T-helper 17 cell (primary cell): ENCODE measurements around the gene IGF2BP3. TPM values are rescaled to one million over a fixed set of nuclear protein-coding genes. Genes with fewer than 3 reads are reported as not detected.
"Not testable (repeated sequence)": the region's sequence is repeated elsewhere in the genome, so short reads cannot be mapped to it uniquely, and the experiment has no call there.

Source experiments
- ATAC-seq: fragments of 150-1000 bp; cut with Tn5 transposase; 2 replicates; pipeline ENCODE4 v1.10.0; 2021; ENCODE audit warnings: mild to moderate bottlenecking, moderate library complexity
- DNase-seq, 3 donors: peaks; one replicate each; pipeline versions ENCODE4 v3.0.0 to v3.0.0-alpha.2; 2020 to 2021
- H3K9me3 ChIP-seq: one replicate; pipeline ENCODE4 v1.7.0; 2013; ENCODE audit warnings: low read length, mild to moderate bottlenecking; ENCODE audit not compliant: control insufficient read depth, poor library complexity, severe bottlenecking
- H3K27ac Mint-ChIP-seq: one replicate; pipeline ENCODE4 v1.8.0; 2022; ENCODE audit warnings: mild to moderate bottlenecking, moderate library complexity, mixed read lengths
- H3K27me3 Mint-ChIP-seq: one replicate; pipeline ENCODE4 v1.8.0; 2022; ENCODE audit warnings: mixed read lengths
- H3K36me3 Mint-ChIP-seq: one replicate; pipeline ENCODE4 v1.8.0; 2022; ENCODE audit warnings: low read depth, mixed read lengths
- H3K4me1 Mint-ChIP-seq: one replicate; pipeline ENCODE4 v1.8.0; 2022; ENCODE audit warnings: mild to moderate bottlenecking, mixed read lengths
- H3K4me3 Mint-ChIP-seq: one replicate; pipeline ENCODE4 v1.8.0; 2022; ENCODE audit warnings: mild to moderate bottlenecking, moderate library complexity, mixed read lengths
- total RNA-seq, 4 donors: library from RNA in 2 of 4; stranded (reverse) in 2 of 4; gene quantifications; one replicate each; pipeline ENCODE4 v1.2.3 and lab custom pipeline; 2022 to 2026

The IGF2BP3 gene
- total RNA-seq, 2 donors from 2014 or later: 1.4 to 11.0 TPM

- H3K27me3 Mint-ChIP-seq: peaks cover 43% of the 10 kb centered on the region
- no peaks in the 10 kb centered on the region for H3K4me1 Mint-ChIP-seq
- no peak overlapping the region for H3K4me3 Mint-ChIP-seq
- H3K27ac Mint-ChIP-seq: no peak overlapping the region
- peaks cover 2% of the 10 kb centered on the region for H3K36me3 Mint-ChIP-seq
- DNase-seq (no peak), ATAC-seq (no peak)
- no peaks in the 10 kb centered on the region for H3K9me3 ChIP-seq
These were observed 135.2 kb downstream of the IGF2BP3 start for GRCh38 chr7:23335136-23335535.

GRCh38 chr7:23334482-23335056, 135.7 kb downstream of the IGF2BP3 start:
- H3K36me3 Mint-ChIP-seq: peaks cover 2% of the 10 kb centered on the region
- no peak overlapping the region for H3K27ac Mint-ChIP-seq
- H3K27me3 Mint-ChIP-seq: peaks cover 40% of the 10 kb centered on the region
- H3K4me3 Mint-ChIP-seq: no peak overlapping the region
- no peaks in the 10 kb centered on the region for H3K4me1 Mint-ChIP-seq
- DNase-seq (no peak), ATAC-seq (no peak)
- H3K9me3 ChIP-seq: no peaks in the 10 kb centered on the region

- Mint-ChIP-seq H3K27ac (no peak overlapping the region), H3K4me1 (no peaks in the 10 kb centered on the region), H3K27me3 (peaks cover 33% of the 10 kb centered on the region), H3K4me3 (no peak overlapping the region), H3K36me3 (peaks cover 2% of the 10 kb centered on the region)
- no peak for DNase-seq
- ATAC-seq: no peak
- no peaks in the 10 kb centered on the region for H3K9me3 ChIP-seq
These were observed 136.5 kb downstream of the IGF2BP3 start for GRCh38 chr7:23333671-23334246.

GRCh38 chr7:23332910-23333612, 137.2 kb downstream of the IGF2BP3 start:
- no peak overlapping the region for H3K4me3 Mint-ChIP-seq
- no peaks in the 10 kb centered on the region for H3K9me3 ChIP-seq
- H3K36me3 Mint-ChIP-seq: peaks cover 2% of the 10 kb centered on the region
- H3K27me3 Mint-ChIP-seq: peaks cover 36% of the 10 kb centered on the region
- no peak overlapping the region for H3K27ac Mint-ChIP-seq
- ATAC-seq (no peak), DNase-seq (no peak)
- H3K4me1 Mint-ChIP-seq: no peaks in the 10 kb centered on the region

GRCh38 chr7:23332193-23332592, 138.1 kb downstream of the IGF2BP3 start:
- no peak overlapping the region for H3K4me3 Mint-ChIP-seq
- no peak overlapping the region for H3K27ac Mint-ChIP-seq
- no peak for DNase-seq
- H3K9me3 ChIP-seq: no peaks in the 10 kb centered on the region
- peaks cover 2% of the 10 kb centered on the region for H3K36me3 Mint-ChIP-seq
- ATAC-seq: no peak
- H3K27me3 Mint-ChIP-seq: peaks cover 29% of the 10 kb centered on the region
- H3K4me1 Mint-ChIP-seq: no peaks in the 10 kb centered on the region

GRCh38 chr7:23331132-23331531, 139.2 kb downstream of the IGF2BP3 start:
- no peak for DNase-seq
- no peaks in the 10 kb centered on the region for H3K4me1 Mint-ChIP-seq
- H3K27me3 Mint-ChIP-seq: peaks cover 29% of the 10 kb centered on the region
- H3K27ac Mint-ChIP-seq: no peak overlapping the region
- H3K4me3 Mint-ChIP-seq: no peak overlapping the region
- H3K9me3 ChIP-seq: no peaks in the 10 kb centered on the region
- H3K36me3 Mint-ChIP-seq: peaks cover 2% of the 10 kb centered on the region
- no peak for ATAC-seq

- Mint-ChIP-seq H3K36me3 (peaks cover 2% of the 10 kb centered on the region), H3K4me3 (no peak overlapping the region), H3K27ac (no peak overlapping the region), H3K4me1 (no peaks in the 10 kb centered on the region), H3K27me3 (peaks cover 16% of the 10 kb centered on the region)
- no peaks in the 10 kb centered on the region for H3K9me3 ChIP-seq
- ATAC-seq: no peak
- no peak for DNase-seq
These were observed 154.9 kb downstream of the IGF2BP3 start for GRCh38 chr7:23315366-23315765.

GRCh38 chr7:23312141-23312540, 158.2 kb downstream of the IGF2BP3 start:
- not testable (repeated sequence) for DNase-seq, H3K27me3 Mint-ChIP-seq, H3K4me3 Mint-ChIP-seq, ATAC-seq, H3K27ac Mint-ChIP-seq, H3K4me1 Mint-ChIP-seq, H3K9me3 ChIP-seq
- H3K36me3 Mint-ChIP-seq: peaks cover 11% of the 10 kb centered on the region

GRCh38 chr7:23308754-23309153, 161.5 kb downstream of the IGF2BP3 start:
- no peaks in the 10 kb centered on the region for H3K9me3 ChIP-seq
- no peak overlapping the region for H3K27ac Mint-ChIP-seq
- no peaks in the 10 kb centered on the region for H3K27me3 Mint-ChIP-seq
- peaks cover 11% of the 10 kb centered on the region for H3K36me3 Mint-ChIP-seq
- H3K4me3 Mint-ChIP-seq: no peak overlapping the region
- no peak for DNase-seq
- ATAC-seq: no peak
- H3K4me1 Mint-ChIP-seq: peaks cover 25% of the 10 kb centered on the region

- no peak for ATAC-seq
- H3K9me3 ChIP-seq: no peaks in the 10 kb centered on the region
- no peak overlapping the region for H3K27ac Mint-ChIP-seq
- no peak for DNase-seq
- H3K36me3 Mint-ChIP-seq: peaks cover 11% of the 10 kb centered on the region
- H3K4me3 Mint-ChIP-seq: no peak overlapping the region
- H3K4me1 Mint-ChIP-seq: peaks cover 35% of the 10 kb centered on the region
- H3K27me3 Mint-ChIP-seq: no peaks in the 10 kb centered on the region
These were observed 163.3 kb downstream of the IGF2BP3 start for GRCh38 chr7:23306936-23307521.

- H3K4me1 Mint-ChIP-seq: peaks cover 29% of the 10 kb centered on the region
- no peaks in the 10 kb centered on the region for H3K9me3 ChIP-seq
- peak overlapping the region; percentile 92 for H3K4me3 Mint-ChIP-seq
- peak overlapping the region; percentile 88 for H3K27ac Mint-ChIP-seq
- H3K27me3 Mint-ChIP-seq: peaks cover 15% of the 10 kb centered on the region
- ATAC-seq: no peak
- DNase-seq: no peak
- H3K36me3 Mint-ChIP-seq: peaks cover 3% of the 10 kb centered on the region
These were observed 170.5 kb downstream of the IGF2BP3 start for GRCh38 chr7:23299770-23300300.

- peak; percentile 91 to 93 (median 92) for DNase-seq
- peak; percentile 100 for ATAC-seq
- peaks cover 3% of the 10 kb centered on the region for H3K36me3 Mint-ChIP-seq
- H3K4me1 Mint-ChIP-seq: peaks cover 26% of the 10 kb centered on the region
- peak within 1 kb of the TSS; percentile 88 for H3K27ac Mint-ChIP-seq
- no peaks in the 10 kb centered on the region for H3K9me3 ChIP-seq
- peak within 1 kb of the TSS; percentile 92 for H3K4me3 Mint-ChIP-seq
- peaks cover 18% of the 10 kb centered on the region for H3K27me3 Mint-ChIP-seq
These were observed 171.2 kb downstream of the IGF2BP3 start, which contains the start of gene MALSU1 for GRCh38 chr7:23298885-23299769. MALSU1 (plus strand) TSS chr7:23299339; CDS start chr7:23299353, 14 bp downstream.
